HG03095 (cell line): ENCODE data around the gene EIF2AK3.
"Not testable (repeated sequence)": the region's sequence is repeated elsewhere in the genome, so short reads cannot be mapped to it uniquely, and the experiment has no call there.

Source experiments
- ATAC-seq: cut with Tn5 transposase; IDR thresholded peaks from one replicate; pipeline ENCODE4 v1.9.1; 2021; ENCODE audit warnings: moderate library complexity; ENCODE audit not compliant: unreplicated experiment

EIF2AK3 gene

GRCh38 chr2:88599527-88599926 lies 27.7 kb downstream of the EIF2AK3 start:
- ATAC-seq, result peak; percentile 9

DNA sequence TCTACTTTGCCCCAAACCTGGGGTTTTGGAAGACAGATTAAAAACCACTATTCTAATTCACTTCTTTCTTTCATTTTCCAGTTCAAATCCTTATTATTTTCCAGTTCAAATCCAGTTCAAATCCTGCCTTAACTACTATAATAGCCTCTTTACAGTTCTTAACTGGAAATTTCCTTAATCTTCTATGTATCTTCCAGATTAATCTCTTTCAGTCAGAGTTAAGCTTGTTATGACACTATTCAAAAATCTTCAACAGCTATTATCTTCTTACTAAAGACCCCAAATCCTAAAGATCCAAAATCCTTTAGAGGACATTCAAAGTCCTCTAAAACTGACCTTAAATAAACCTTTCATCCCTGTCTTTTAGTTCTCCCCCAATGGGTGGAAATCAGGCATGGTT lies 30.1 kb downstream of the EIF2AK3 start:
- ATAC-seq, result no peak

DNA sequence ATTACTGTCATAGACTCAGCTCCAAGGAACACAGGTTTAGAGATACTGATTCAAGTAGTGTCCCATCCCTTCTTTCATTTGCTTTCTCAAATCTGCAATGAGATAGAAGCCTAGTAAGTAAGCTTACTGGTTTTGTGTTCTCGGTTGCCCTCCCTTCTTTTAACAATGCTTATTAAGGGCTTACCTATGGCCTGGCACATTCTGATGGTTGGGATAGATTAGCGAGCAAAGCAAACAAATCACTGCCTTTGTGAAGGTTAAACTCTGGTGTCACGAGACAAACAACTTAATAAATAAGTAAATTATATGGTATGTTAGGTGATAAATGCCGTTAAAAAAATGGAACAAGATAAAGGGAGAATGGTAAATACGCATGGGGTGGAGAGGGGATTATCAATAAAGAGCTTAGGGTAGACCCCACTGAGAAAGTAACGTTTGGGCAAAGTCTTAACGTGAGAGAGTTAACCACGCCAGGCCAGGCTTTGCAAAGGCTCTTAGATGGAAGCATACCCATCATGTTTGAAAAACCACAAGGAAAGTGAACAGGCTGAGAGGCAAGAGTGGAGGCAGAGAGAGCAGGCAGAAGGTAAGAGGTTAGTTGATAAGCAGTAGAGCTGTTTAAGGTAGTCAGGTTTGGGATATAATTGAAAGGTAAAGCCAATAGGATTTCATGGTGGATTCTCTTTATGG lies 31.0 kb downstream of the EIF2AK3 start:
- no peak for ATAC-seq

DNA sequence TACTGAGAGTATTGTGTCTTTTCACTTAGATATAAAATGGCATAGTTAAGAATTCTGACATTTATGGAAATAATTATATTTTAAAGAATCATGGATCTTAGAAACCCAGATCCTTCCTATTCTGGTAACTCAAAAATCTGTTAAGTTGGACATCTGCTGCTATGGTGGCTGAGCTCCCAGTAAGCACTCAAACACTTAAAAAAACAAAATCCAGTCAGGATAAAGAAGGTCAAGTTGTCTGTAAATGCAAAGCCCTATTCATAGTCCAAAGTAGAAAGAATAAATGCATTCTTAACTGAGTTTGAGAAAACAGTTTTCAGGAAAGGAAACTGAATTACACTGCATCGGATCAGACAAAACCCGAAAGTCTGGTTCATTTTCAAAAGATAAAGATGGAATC lies 35.6 kb downstream of the EIF2AK3 start:
- ATAC-seq, result no peak

DNA sequence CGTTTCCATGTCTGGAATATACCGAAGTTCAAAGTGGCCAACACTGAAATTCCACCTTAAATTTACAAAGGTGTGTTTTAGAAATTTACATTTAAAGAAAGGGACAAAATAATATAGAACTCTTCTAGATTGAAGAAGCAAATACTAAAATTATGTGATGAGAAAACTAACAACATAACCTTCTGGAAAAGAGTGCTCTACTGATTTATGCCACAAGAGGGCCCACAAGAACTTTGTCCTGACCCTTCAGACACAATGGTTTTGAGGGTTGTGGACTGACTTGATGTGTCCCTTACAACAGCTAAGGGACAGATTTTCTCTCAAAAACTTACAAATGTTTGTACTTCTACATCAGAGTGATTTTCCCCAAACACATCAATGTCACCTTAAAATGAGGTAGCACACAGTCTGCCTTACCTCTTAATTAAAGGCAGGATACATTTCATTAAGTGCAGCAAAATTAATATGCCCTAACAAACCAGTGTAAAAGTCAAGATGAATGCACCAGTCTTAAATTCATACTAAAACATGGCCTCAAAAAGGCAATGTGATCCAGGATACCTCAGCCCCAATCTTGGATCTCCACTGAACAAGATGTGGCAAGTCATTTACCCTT lies 36.2 kb downstream of the EIF2AK3 start:
- ATAC-seq, result peak; percentile 70

- ATAC-seq, result no peak
These were observed 41.3 kb downstream of the EIF2AK3 start for GRCh38 chr2:88585969-88586368.

DNA sequence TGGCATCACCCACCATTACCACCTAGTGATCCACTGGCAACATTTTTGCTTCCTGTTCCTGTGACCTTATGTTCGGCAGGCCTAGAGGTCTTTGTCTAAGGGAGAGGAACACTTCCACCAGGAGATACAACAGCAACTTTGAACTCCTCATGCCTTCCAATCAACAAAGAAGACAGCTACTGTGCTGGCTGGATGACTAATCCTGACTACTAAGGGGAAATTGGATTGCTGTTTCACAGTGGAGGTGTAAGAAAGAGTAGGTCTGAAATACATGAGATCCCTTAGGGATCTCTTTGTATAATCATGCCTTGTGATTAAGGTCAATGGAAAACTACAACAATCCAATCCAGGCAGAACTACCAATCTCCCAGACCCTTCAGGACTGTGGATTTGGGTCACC lies 45.2 kb downstream of the EIF2AK3 start:
- no peak for ATAC-seq

GRCh38 chr2:88580088-88580487 lies 47.2 kb downstream of the EIF2AK3 start:
- no peak for ATAC-seq

DNA sequence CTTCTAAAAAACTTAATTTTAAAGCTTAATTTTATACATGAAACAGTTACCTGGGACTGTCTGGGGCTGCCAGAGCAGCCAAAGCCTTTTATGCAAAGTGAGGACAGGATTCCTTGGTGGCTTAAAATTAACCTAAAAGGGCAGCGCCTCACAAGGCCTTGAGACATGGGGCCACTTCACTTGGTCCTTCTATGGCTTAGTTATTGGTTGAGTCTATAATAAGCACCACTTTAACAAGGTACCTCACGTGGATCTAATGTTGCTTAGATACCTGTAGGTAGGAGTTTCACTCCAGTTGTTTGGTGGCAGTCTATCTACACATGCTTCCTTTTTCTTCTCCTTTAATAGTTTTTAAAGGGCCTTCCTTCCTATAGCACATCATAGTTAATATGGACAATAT lies 51.6 kb downstream of the EIF2AK3 start:
- ATAC-seq, result no peak

- no peak for ATAC-seq
These were observed 52.2 kb downstream of the EIF2AK3 start for GRCh38 chr2:88575051-88575450.

GRCh38 chr2:88574445-88574844 lies 52.8 kb downstream of the EIF2AK3 start:
- ATAC-seq, result peak; percentile 90

DNA sequence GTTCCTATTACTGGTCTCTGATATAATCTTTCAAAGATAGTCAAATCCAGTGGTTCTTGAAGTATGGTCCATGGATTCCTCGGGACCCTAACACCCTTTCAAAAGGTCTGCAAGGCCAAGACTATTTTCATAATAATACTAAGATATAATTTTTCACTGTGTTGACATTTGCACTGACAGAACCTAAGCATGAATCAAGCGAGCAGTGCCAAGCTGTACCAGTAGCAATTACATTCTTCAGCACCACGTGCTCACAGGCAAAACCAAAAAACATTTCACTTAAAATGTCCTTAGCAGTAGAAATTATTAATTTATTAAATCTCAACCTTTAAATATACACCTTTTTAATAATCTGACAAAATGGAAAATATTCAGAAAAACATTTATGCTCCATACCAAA lies 59.1 kb downstream of the EIF2AK3 start:
- ATAC-seq, result no peak

DNA sequence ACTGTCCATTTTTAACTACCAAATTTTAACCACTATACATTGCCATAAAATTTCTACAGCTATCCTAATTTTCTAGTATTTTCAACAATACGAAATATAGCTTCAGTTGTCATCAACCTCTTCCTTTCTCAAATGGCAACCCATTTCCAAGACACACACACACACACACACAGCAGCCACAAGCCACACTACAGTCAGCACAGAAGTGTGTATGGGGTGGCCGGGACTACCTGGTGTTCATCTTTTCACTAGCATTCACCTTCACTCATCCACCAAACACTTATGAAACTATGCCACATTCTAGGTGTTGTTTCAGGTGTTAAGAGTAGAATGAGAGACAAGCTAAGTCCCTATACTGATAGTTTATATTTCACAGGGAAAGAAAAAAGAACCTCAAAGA lies 62.9 kb downstream of the EIF2AK3 start:
- no peak for ATAC-seq

GRCh38 chr2:88563129-88563528 lies 64.1 kb downstream of the EIF2AK3 start:
- no peak for ATAC-seq

DNA sequence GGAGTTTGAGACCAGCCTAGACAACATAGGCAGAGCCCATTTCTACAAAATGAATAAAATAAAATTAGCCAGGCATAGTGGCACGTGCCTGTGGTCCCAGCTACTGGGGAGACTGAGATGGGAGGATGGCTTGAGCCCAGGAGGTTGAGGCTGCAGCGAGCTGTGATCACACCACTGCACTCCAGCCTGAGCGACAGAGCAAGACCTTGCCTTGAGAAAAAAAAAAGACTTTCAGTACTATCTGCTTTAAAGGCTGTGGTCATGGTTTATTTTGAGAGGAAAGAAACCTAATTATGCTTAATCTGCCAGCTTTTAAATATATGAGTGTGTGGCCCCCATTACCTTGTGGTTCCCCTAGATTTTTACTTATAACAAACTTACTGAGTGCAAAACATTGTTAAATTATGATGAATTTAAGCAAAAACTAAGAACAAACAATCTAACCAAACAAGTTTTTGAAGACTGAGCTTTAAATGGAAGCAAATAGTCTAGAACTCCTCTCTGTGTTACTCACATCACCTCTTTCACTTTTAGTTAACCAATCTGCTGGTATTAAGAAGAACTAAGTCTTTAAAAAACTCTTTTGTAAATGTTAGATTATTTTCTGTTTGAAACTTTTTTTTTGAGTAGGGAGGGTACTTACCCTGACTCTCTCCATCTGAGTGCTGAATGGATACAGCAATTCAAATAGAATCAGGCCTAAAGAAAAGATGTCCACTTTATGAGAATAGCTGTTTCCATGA lies 65.4 kb downstream of the EIF2AK3 start:
- ATAC-seq, result peak; percentile 67

DNA sequence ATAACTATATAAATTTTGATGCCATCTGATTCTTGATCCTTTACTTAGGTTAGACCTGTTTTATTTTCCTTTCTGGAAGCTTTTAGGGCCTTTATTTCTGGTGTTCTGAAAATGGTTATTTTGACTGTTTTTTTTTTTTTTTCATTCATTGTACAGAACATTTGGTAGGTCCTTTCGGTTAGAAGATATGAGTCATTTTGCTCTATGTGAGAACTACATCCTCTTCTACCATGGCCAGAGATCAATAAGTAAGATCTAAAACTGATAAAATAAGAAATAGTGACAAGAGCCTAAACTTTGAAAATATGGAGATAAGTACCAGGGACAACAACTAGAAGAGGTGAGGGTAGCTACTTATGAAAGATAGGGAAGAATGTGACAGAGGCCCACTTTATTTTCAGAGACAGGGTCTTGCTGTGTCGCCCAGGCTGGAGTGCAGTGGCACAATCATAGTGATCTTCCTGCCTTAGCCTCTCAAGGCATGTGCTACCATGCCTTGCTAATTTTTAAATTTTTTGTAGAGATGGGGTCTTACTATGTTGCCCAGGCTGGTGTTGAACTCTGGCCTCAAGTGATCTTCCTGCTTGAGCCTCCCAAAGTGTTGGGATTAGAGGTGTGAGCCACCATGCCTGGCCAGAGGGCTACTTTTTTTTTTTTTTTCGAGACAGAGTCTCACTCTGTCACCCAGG lies 66.5 kb downstream of the EIF2AK3 start:
- ATAC-seq, result no peak

- ATAC-seq, result no peak
These were observed 70.0 kb downstream of the EIF2AK3 start for GRCh38 chr2:88557290-88557689.

GRCh38 chr2:88556026-88556425 lies 71.2 kb downstream of the EIF2AK3 start:
- ATAC-seq, result no peak

DNA sequence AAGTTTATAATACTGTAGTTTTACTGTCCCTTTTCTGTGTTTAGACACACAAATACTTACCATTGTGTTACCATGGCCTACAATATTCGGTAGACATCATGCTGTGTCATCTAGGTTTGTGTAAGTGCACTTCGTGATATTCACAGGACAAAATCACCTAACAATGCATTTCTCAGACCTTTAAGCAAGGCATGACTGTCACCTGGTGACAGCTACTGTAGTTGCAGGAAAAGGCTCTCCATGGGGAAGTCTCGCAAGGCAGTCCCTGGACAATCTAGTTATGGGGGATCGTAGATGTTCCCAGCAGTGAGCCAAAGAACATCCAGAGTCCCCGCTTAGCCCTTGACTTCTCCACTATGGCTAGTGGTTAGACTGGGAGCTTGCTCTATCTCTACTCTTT lies 73.1 kb downstream of the EIF2AK3 start:
- ATAC-seq, result no peak

GRCh38 chr2:88549616-88550292 lies 77.5 kb downstream of the EIF2AK3 start:
- ATAC-seq, result no peak

- ATAC-seq, result not testable (repeated sequence)
These were observed 81.0 kb downstream of the EIF2AK3 start for GRCh38 chr2:88546291-88546690.
